Endodermal cell (in vitro differentiated cells): Measurements from ENCODE around the gene ASAP2. TPM values are rescaled to one million over a fixed set of nuclear protein-coding genes. Genes with fewer than 3 reads are reported as not detected.

Source experiments
- DNase-seq: peaks from one replicate; pipeline ENCODE4 v3.0.0-alpha.2; 2017
- H3K27ac ChIP-seq: 2 replicates; pipeline ENCODE4 v1.5.1; 2013; ENCODE audit warnings: mild to moderate bottlenecking, low read depth, low read length, moderate library complexity
- H3K27me3 ChIP-seq: 2 replicates; pipeline ENCODE4 v1.6.1; 2013; ENCODE audit warnings: mild to moderate bottlenecking, low read length, moderate library complexity; ENCODE audit not compliant: insufficient read depth, control insufficient read depth, poor library complexity, severe bottlenecking
- H3K36me3 ChIP-seq: 2 replicates; pipeline ENCODE4 v1.7.0; 2013; ENCODE audit warnings: mild to moderate bottlenecking, low read length, moderate library complexity; ENCODE audit not compliant: control insufficient read depth, insufficient read depth
- H3K4me1 ChIP-seq: one replicate; pipeline ENCODE4 v1.7.0; 2013; ENCODE audit warnings: low read length; ENCODE audit not compliant: control insufficient read depth, insufficient read depth
- H3K4me3 ChIP-seq: 2 replicates; pipeline ENCODE4 v1.5.1; 2013; ENCODE audit warnings: mild to moderate bottlenecking, low read length, moderate library complexity
- H3K9ac ChIP-seq: 2 replicates; pipeline ENCODE4 v1.6.1; 2013; ENCODE audit warnings: mild to moderate bottlenecking, low read length, moderate library complexity; ENCODE audit not compliant: poor library complexity, severe bottlenecking; ENCODE audit errors: extremely low read depth
- H3K9me3 ChIP-seq: 2 replicates; pipeline ENCODE4 v1.6.1; 2013; ENCODE audit warnings: mild to moderate bottlenecking, low read length, moderate library complexity; ENCODE audit not compliant: control insufficient read depth
- H3K27ac Mint-ChIP-seq: 2 replicates; pipeline ENCODE4 v1.8.0; 2020; ENCODE audit warnings: mixed read lengths
- H3K27me3 Mint-ChIP-seq: 2 replicates; pipeline ENCODE4 v1.8.0; 2021; ENCODE audit warnings: mild to moderate bottlenecking, mixed read lengths; ENCODE audit not compliant: insufficient read depth
- H3K36me3 Mint-ChIP-seq: 2 replicates; pipeline ENCODE4 v1.8.0; 2020; ENCODE audit warnings: low read depth, mixed read lengths
- H3K4me1 Mint-ChIP-seq: 2 replicates; pipeline ENCODE4 v1.8.0; 2020; ENCODE audit warnings: mixed read lengths
- H3K4me3 Mint-ChIP-seq: 2 replicates; pipeline ENCODE4 v1.8.0; 2020; ENCODE audit warnings: mild to moderate bottlenecking, moderate library complexity, mixed read lengths
- H3K9me3 Mint-ChIP-seq: 2 replicates; pipeline ENCODE4 v1.8.0; 2020; ENCODE audit warnings: mild to moderate bottlenecking, mixed read lengths
- WGBS, 2 experiments: methylation state at CpG; one replicate each; pipeline versions ENCODE4 v1.1.5 to v1.1.7; 2013; ENCODE audit warnings: missing lambda C conversion rate in 2 of 2, mixed read lengths in 1 of 2; ENCODE audit not compliant: insufficient coverage in 1 of 2, insufficient read length in 1 of 2; 5-methylcytosine and 5-hydroxymethylcytosine counted together
- total RNA-seq, 2 donors: library from RNA; stranded (reverse); fragmentation: NEBNext Ultra II Directional in 1 of 2; extraction: Animal tissue kit (Norgen Biotek cat#: 25700) in 1 of 2; gene quantifications; 2 replicates in 1 of 2; 3 replicates in 1 of 2; pipeline ENCODE4 v1.2.1, GENCODE V29; 2021
- TF ChIP-seq, protein P1 (sequence below): fragments of 200-600 bp; sonication (generic); conservative IDR thresholded peaks from 2 replicates; pipeline ENCODE4 v1.5.0; 2021; ENCODE audit warnings: antibody characterized with exemption, mild to moderate bottlenecking

The ASAP2 gene
- total RNA-seq, 2 donors from 2014 or later, result 11.8 to 20.4 TPM

DNA sequence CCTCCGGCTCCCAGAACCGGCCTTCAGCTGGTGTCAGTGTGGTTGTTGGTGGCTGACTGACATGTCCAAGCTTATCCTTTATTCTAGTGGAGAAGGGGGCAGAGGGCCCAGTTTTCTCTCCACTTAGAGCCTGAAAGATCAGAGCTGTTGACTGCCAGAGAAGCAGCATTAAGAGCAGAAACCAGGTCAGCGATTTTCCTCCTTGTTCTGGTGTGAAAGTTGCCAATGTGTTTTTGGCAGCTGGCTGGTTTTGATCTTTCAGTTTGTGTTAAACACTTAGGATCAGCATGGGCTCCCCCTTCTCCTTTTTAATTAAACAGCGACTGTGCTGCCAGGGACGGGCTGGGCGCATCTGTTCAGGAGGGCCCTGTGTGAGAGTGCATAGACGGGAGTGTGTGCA, 100.9 kb downstream of the ASAP2 start:
- Histone ChIP-seq H3K27ac (no peak overlapping the region), H3K9me3 (no peaks in the 10 kb centered on the region), H3K36me3 (no peaks in the 10 kb centered on the region), H3K27me3 (no peaks in the 10 kb centered on the region), H3K4me1 (no peaks in the 10 kb centered on the region), H3K9ac (no peak overlapping the region), H3K4me3 (no peak overlapping the region)
- Mint-ChIP-seq H3K27me3 (no peaks in the 10 kb centered on the region), H3K9me3 (no peaks in the 10 kb centered on the region), H3K27ac (no peak overlapping the region), H3K4me1 (peaks cover 13% of the 10 kb centered on the region), H3K4me3 (no peak overlapping the region), H3K36me3 (no peaks in the 10 kb centered on the region)
- 91 to 100% methylated on average over 2 to 7 of the region's 7 CpGs for WGBS, 2 experiments
- TF ChIP-seq, protein P1, sequence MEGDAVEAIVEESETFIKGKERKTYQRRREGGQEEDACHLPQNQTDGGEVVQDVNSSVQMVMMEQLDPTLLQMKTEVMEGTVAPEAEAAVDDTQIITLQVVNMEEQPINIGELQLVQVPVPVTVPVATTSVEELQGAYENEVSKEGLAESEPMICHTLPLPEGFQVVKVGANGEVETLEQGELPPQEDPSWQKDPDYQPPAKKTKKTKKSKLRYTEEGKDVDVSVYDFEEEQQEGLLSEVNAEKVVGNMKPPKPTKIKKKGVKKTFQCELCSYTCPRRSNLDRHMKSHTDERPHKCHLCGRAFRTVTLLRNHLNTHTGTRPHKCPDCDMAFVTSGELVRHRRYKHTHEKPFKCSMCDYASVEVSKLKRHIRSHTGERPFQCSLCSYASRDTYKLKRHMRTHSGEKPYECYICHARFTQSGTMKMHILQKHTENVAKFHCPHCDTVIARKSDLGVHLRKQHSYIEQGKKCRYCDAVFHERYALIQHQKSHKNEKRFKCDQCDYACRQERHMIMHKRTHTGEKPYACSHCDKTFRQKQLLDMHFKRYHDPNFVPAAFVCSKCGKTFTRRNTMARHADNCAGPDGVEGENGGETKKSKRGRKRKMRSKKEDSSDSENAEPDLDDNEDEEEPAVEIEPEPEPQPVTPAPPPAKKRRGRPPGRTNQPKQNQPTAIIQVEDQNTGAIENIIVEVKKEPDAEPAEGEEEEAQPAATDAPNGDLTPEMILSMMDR, result no peak
- DNase-seq, result no peak

DNA sequence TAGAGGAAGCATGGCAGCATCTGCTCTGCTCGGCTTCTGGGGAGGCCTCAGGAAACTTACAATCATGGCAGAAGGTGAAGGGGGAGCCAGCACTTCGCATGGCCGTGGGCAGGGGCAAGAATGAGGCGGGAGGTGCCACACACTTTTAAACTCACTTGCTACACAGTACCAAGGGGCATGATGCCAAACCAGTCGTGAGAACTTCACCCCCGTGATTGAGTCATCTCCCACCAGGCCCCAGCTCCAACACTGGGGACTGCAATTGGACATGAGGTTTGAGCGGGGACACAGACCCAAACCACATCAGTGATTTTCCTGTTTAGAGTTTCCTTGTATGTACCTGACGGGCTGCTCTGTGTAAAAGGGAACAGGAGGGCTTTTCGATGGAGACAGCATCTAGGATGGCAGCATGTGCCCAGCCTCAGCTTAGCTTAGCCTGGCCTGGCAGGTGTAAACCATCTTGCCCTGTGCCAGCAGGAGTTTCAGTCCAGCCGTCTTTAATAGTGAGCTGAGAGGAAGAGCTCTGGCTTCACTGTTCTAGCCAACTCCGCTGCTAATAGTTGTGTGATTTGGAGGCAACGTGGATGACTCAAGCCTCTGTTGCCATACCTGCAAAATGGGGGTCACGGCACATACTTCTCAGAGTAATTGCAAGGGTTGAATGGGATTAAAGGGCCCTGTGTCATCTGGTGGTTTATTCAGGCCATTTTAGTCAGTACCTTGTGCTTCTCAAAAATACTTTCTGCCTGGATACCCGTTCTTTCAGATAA, 101.8 kb downstream of the ASAP2 start:
- Mint-ChIP-seq H3K27ac (no peak overlapping the region), H3K27me3 (no peaks in the 10 kb centered on the region), H3K4me1 (peaks cover 13% of the 10 kb centered on the region), H3K9me3 (no peaks in the 10 kb centered on the region), H3K36me3 (no peaks in the 10 kb centered on the region), H3K4me3 (no peak overlapping the region)
- 86 to 92% methylated on average over 10 to 14 of the region's 14 CpGs for WGBS, 2 experiments
- H3K27ac ChIP-seq, result no peak overlapping the region
- no peaks in the 10 kb centered on the region for H3K27me3 ChIP-seq
- H3K9me3 ChIP-seq, result no peaks in the 10 kb centered on the region
- no peaks in the 10 kb centered on the region for H3K36me3 ChIP-seq
- H3K4me3 ChIP-seq, result no peak overlapping the region
- TF ChIP-seq, protein P1, result no peak
- no peaks in the 10 kb centered on the region for H3K4me1 ChIP-seq
- H3K9ac ChIP-seq, result no peak overlapping the region
- DNase-seq, result no peak

DNA sequence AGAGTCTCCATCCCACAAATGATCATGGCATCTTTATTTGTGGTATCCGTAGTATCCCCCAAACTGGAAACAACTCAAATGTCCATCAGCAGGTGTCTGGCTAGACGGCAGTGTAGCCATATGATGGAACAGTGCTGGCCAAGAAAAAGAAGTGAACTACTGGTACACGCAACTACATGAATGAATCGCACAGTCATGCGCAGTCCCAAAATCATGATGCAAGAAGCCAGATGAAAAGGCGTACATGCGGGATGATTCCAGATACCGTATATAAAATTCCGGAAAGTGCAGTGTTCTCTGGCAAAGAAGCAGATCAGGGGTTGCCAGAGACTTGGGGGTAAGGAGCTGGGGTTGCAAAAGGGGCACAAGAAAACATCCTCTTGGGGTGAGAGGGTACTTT, 102.5 kb downstream of the ASAP2 start:
- WGBS, 2 experiments, result 97 to 98% methylated on average over 9 of the region's 9 CpGs

More for the DNA sequence above, 102.5 kb downstream of the ASAP2 start:
- no peaks in the 10 kb centered on the region for H3K9me3 Mint-ChIP-seq
- no peak overlapping the region for H3K27ac ChIP-seq
- no peaks in the 10 kb centered on the region for H3K27me3 ChIP-seq
- no peaks in the 10 kb centered on the region for H3K9me3 ChIP-seq
- H3K4me3 Mint-ChIP-seq, result no peak overlapping the region
- no peaks in the 10 kb centered on the region for H3K36me3 ChIP-seq
- no peak for DNase-seq
- H3K27me3 Mint-ChIP-seq, result no peaks in the 10 kb centered on the region
- H3K4me3 ChIP-seq, result no peak overlapping the region
- no peak overlapping the region for H3K9ac ChIP-seq
- TF ChIP-seq, protein P1, result no peak
- peaks cover 13% of the 10 kb centered on the region for H3K4me1 Mint-ChIP-seq
- no peaks in the 10 kb centered on the region for H3K4me1 ChIP-seq
- H3K27ac Mint-ChIP-seq, result no peak overlapping the region
- no peaks in the 10 kb centered on the region for H3K36me3 Mint-ChIP-seq
